Stimulated activated CD8-positive, alpha-beta memory T cell treated with anti-CD3 and anti-CD28 coated beads, Interleukin-7, amount 100 ng/mL, for 1 hour (primary cell): ENCODE results near the gene RBM17.
"Not testable (repeated sequence)": the region's sequence is repeated elsewhere in the genome, so short reads cannot be mapped to it uniquely, and the experiment has no call there.

Source experiments
- DNase-seq, 2 donors: peaks; one replicate each; pipeline ENCODE4 v3.0.0-alpha.2; 2020; ENCODE audit warnings: low read depth in 2 of 2

The RBM17 gene

DNA sequence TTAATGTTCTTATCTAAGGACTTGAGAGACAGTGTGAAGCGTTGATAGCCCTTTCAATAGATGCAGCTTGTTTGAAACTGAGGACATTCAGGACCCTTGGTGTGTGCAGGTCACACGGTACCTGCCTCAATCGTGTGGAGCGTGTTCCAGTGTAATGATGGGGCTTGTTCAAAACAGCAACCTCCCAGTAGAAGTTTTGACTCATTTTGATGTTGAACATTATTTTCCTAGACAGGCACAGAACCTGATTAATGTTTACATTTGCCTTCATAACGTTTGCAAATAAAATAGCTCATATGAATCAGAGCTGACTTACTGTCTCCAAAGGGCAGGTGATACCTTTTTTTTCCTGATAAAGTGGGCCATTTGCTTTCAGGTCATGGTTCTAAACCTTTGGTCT is 21.3 kb downstream of the RBM17 start:
- no peak for DNase-seq

GRCh38 chr10:6112893-6113292 is 24.1 kb downstream of the RBM17 start:
- no peak for DNase-seq

- no peak for DNase-seq
Observed at GRCh38 chr10:6114299-6114698, 25.5 kb downstream of the RBM17 start.

- no peak for DNase-seq
Observed at GRCh38 chr10:6114805-6115341, 26.0 kb downstream of the RBM17 start.

GRCh38 chr10:6115411-6115810 is 26.6 kb downstream of the RBM17 start:
- DNase-seq = no peak

- DNase-seq = no peak
Observed at GRCh38 chr10:6115824-6116350, 27.1 kb downstream of the RBM17 start.

DNA sequence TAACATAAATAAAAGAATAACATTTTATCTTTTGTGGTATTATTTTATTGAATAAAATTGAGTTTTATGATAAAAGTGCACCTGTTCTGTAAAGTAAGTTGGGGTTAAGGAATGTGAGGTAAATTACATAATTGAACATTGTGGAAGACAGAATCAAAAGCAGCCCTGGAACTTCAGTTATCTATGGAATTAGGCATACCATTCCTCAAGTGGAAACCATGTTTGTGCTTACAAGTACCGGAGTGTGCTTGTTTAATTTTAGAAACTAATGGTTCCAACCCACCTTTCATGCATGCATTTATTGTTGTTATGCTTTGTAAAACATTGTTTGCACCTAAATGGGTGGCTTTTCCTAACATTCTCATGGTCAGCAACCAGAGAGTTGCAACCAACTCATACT is 28.0 kb downstream of the RBM17 start:
- DNase-seq = no peak

- DNase-seq = no peak
Observed at GRCh38 chr10:6117711-6118110, 28.9 kb downstream of the RBM17 start.

GRCh38 chr10:6119423-6119822 is 30.6 kb downstream of the RBM17 start:
- no peak for DNase-seq

- DNase-seq = no peak
Observed at GRCh38 chr10:6119962-6120361, 31.1 kb downstream of the RBM17 start.

DNA sequence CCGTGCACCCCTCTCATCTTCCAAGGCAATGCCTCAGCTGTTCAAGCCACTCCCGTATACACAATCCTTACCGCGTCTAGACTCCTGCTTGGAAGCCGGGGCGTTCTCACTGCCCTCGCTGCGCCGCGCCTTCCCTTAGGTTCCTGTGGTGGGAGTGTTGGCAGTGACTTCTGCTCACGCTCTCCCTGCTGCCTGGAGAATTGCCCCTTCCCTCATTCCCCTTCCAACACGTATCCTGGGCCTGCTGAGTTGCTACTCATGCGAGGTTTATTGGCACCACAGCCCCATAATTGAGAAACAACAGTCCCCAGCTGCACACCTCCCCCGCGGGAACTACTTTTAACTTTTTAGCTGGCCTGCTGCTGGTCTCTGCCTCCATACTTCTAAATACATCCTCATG is 31.9 kb downstream of the RBM17 start:
- no peak for DNase-seq

DNA sequence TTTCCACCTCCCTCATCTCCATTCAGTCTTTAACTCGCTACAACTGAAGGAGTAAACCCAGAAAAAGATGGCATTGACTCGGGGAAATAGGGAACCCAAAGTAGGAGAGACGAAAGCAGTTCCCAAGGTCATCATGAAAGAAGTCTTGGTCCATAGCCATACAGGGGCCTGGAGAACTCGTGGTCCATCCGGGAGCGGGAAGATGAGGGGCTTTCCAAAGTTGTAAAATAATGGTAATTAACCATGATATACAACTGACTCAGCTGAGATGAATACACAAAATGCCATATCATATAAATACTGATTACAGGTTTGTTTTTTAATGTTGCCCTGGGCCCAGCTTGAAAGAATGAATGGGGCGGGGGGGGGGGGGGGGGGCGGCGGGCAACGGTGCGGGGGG is 32.3 kb downstream of the RBM17 start:
- DNase-seq = no peak

DNA sequence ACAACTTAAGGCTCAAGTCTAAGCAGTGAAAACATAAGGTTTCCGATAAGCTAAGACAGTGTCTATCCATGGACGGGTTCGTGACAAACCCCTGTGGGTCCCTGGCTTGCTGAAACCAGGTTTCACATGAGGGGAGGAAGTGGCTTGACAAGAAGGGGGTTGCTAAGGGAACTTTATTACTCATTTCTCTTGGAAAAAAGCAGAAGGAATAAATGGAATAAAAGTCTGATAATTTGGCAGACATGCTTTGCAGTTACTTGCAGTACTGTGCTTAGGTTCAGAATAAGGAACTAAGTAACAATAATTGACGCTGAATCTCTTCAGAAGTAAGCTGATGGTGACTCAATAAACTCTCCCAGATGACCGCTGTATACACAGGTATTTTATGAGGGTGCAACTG is 34.7 kb downstream of the RBM17 start:
- no peak for DNase-seq

DNA sequence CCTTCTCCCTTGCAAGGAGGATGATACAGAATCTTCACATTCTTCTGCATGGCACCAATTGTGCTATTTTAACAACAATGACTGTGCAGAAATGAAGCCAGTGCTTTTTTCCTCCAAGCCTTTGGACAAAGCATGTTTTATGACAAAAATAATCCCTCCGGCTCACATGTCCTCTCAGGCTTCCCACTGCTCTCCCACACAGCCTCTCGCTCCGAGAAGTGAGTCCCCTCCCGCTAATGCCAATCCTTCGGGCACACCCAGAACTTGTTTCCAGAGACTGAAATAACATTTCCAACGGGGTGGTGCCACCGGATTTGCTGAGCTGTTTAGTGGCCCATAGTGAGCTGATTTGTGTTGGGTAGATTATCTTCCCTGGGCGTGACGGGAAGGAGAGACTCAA is 35.8 kb downstream of the RBM17 start:
- DNase-seq = no peak

DNA sequence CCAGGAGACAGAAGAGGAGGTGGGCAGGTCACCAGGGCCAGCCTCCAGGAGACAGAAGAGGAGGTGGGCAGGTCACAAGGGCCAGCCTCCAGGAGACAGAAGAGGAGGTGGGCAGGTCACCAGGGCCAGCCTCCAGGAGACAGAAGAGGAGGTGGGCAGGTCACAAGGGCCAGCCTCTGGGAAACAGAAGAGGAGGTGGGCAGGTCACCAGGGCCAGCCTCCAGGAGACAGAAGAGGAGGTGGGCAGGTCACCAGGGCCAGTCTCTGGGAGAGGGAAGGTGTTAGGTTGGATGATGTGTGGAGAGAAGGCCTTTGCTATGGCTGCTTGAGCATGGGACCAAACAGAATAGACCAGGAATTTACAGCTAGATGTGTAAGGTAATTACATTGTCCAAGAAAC is 38.6 kb downstream of the RBM17 start:
- not testable (repeated sequence) for DNase-seq

- DNase-seq = no peak
Observed at GRCh38 chr10:6128087-6128486, 39.3 kb downstream of the RBM17 start.

- DNase-seq = no peak
Observed at GRCh38 chr10:6128591-6129251, 39.9 kb downstream of the RBM17 start.

DNA sequence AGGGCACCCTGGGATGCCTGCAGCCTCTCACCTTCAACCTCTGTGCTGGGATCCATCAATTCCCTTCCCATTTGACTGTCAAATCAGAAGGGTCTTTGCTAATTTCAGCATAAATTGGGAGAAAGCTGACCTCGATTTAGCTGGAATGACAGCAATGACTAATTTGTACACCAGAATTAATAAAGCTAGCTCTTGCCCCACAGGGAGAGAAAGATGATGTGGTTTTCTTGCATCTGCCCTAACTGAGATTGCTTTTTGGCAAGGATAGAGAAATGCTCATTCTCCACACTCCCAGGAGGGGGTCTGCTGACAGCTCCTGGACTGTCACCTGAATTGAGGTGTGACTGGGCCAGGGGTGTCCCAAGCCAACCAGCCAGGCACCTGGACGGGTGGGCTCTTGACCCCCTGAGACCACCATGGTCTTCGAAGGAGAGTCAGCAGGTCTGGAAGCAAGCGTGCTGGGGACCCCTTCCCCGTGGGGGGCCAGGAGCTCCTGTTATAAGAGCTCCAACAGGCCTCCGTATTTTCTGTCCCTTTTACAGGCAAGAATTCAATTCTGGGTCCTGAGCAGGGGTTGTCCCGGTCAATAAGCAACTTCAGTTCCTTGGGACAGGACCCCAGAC is 42.1 kb downstream of the RBM17 start:
- DNase-seq = no peak

DNA sequence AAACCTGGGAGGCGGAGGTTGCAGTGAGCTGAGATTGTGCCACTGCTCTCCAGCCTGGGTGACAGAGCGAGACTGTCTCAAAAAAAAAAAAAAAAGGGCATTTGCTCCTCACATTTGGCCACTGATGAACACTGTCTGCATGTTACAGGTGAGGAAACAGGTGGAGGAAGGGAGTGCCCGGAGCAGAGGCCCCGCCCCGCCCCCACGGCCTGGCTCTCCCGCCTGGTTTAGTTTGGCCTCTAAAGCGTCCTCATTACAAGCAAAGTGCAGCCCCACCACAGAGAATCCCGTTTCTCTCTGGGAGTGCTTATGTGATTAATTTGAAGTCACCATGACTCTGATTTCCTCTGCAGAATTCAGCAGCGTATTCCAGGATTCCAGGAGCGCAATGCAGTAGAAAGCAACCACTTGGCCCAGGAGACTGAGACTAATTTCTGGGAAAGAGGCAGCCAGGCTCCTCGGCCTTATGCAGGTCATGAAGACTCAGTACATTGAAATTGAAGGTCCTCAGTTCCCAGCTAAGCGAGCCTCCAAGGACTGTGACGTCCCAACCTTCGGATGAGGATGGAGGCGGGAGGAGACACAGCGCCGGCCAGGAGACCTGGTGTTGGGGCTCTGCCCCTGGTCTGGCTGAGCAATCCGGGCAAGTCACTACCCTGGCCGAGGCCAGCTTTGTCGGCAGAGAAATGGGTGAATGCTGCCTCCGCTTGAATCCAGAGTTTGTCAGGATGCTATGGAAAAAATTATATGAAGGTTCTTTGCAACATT is 44.7 kb downstream of the RBM17 start:
- DNase-seq = no peak

GRCh38 chr10:6134099-6134823 is 45.4 kb downstream of the RBM17 start:
- no peak for DNase-seq

DNA sequence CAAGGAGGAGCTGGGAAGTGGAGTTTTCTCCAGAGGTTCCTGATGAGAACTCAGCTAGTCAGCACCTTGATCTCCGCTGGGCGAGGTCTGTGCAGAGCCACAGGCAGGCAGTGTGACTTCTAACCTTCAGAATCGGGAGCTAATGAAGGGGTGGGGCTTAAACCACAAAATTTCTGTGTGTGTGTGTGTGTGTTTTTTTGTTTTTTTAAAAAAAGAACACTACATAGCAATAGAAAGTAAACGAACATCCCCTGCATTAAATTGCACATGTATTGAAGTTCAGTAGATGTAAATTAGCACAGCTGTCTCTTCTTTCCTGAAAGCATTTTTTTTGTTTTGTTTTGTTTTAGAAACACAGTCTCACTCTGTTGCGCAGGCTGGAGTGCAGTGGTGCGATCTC is 46.2 kb downstream of the RBM17 start:
- DNase-seq = no peak

DNA sequence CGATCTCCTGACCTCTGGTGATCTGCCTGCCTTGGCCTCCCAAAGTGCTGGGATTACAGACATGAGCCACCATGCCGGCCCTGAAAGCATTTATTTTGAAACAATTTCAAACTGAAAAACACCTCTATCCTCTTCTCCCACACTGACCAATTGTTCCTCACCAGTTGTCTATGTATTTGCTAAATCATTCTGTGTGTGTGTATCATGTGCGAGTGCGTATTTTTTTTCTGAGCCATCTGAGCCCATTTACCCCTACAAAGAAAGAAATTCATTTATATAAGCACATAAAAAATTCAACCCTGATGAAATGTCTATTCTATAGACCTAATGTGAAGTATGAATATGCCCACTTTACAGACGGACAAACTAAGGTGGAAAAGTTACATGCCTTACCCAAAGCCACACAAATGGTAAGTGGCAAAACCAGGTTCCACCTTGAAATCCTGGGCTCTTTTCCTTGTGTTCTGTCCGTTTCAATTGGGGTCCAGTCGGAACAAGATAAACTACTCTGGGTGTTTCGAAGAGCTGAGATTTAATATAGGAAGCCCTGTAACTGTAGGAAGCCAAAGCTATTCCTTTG is 46.8 kb downstream of the RBM17 start:
- DNase-seq = no peak
